DOHH2 (cell line): ENCODE results near the gene DIS3L2.

Experiments used
- EZH2phosphoT487 ChIP-seq: fragments of 200-600 bp; sonication (generic); IDR thresholded peaks from 2 replicates; pipeline ENCODE4 v1.6.1; 2017; ENCODE audit warnings: borderline replicate concordance, mild to moderate bottlenecking, antibody characterized with exemption, low read length, moderate library complexity, mixed read lengths
- TF ChIP-seq, protein P1 (sequence below): fragments of 200-600 bp; sonication (generic); IDR thresholded peaks from one replicate; pipeline ENCODE4 v1.5.1; 2014; ENCODE audit warnings: antibody characterized with exemption, mild to moderate bottlenecking, low read depth, low read length; ENCODE audit not compliant: poor library complexity, severe bottlenecking

DNA sequence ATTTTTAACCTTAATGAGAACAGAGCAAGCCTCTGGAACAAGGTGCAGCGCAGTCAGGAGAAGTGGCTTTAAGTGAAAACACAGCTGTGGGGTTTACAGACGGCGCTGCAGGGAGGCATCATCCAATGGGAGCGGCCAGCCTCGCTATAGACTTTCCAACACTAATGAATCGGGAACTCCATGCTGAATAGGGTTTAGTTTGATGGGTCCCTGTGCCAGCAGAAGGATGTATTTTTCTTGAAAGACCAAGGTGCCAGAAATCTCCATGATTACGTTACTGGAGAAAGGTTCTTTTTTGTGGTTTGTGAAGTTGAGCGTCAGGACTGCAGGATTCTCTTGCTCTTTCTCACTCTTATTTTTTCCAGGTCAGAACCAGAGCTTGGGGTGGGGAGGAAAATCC lies 329.2 kb downstream of the DIS3L2 start:
- TF ChIP-seq, protein P1, sequence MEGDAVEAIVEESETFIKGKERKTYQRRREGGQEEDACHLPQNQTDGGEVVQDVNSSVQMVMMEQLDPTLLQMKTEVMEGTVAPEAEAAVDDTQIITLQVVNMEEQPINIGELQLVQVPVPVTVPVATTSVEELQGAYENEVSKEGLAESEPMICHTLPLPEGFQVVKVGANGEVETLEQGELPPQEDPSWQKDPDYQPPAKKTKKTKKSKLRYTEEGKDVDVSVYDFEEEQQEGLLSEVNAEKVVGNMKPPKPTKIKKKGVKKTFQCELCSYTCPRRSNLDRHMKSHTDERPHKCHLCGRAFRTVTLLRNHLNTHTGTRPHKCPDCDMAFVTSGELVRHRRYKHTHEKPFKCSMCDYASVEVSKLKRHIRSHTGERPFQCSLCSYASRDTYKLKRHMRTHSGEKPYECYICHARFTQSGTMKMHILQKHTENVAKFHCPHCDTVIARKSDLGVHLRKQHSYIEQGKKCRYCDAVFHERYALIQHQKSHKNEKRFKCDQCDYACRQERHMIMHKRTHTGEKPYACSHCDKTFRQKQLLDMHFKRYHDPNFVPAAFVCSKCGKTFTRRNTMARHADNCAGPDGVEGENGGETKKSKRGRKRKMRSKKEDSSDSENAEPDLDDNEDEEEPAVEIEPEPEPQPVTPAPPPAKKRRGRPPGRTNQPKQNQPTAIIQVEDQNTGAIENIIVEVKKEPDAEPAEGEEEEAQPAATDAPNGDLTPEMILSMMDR, result no peak
- no peak for TF ChIP-seq EZH2phosphoT487
